Activated CD4-positive, alpha-beta T cell treated with anti-CD3 and anti-CD28 coated beads for 36 hours (primary cell): ENCODE measurements around the gene SLC9A1. TPM values are rescaled to one million over a fixed set of nuclear protein-coding genes. Genes with fewer than 3 reads are reported as not detected.
"Not testable (repeated sequence)": the region's sequence is repeated elsewhere in the genome, so short reads cannot be mapped to it uniquely, and the experiment has no call there.

ENCODE experiments used
- ATAC-seq: fragments of 200-7000 bp; cut with Tn5 transposase; one replicate; pipeline ENCODE4 v1.10.0; 2021; ENCODE audit warnings: mild to moderate bottlenecking, moderate library complexity
- CTCF ChIA-PET: fragments of 350-600 bp; sonication (Branson Sonifier 250); formaldehyde crosslinking; loops from one replicate; lab custom pipeline; 2021; ENCODE audit warnings: antibody characterized with exemption; lab: Charles Lee
- POLR2A ChIA-PET: fragments of 350-600 bp; sonication (Branson Sonifier 250); formaldehyde crosslinking; loops from one replicate; lab custom pipeline; 2021; ENCODE audit warnings: antibody characterized with exemption, inconsistent platforms; lab: Charles Lee
- DNase-seq: peaks from one replicate; pipeline ENCODE4 v3.0.0-alpha.2; 2020
- H3K27ac Mint-ChIP-seq: one replicate; pipeline ENCODE4 v1.8.0; 2021; ENCODE audit warnings: mixed read lengths
- H3K27me3 Mint-ChIP-seq: one replicate; pipeline ENCODE4 v1.8.0; 2021; ENCODE audit warnings: mixed read lengths
- H3K36me3 Mint-ChIP-seq: one replicate; pipeline ENCODE4 v1.8.0; 2021; ENCODE audit warnings: low read depth, mixed read lengths
- H3K4me1 Mint-ChIP-seq: one replicate; pipeline ENCODE4 v1.8.0; 2021; ENCODE audit warnings: mixed read lengths
- H3K4me3 Mint-ChIP-seq: one replicate; pipeline ENCODE4 v1.8.0; 2021; ENCODE audit warnings: mild to moderate bottlenecking, moderate library complexity, mixed read lengths
- H3K9me3 Mint-ChIP-seq: one replicate; pipeline ENCODE4 v1.8.0; 2021; ENCODE audit warnings: low read depth, mixed read lengths
- intact Hi-C, 2 experiments: fragments of 100-400 bp; cut with DNase I in 1 of 2; cut with micrococcal nuclease in 1 of 2; formaldehyde crosslinking; loops; one replicate each; pipeline versions ENCODE4 v1.14.2 to v1.15.1; 2022 to 2024; cut with DNase I, micrococcal nuclease
- total RNA-seq, 2 experiments: library from RNA; stranded (reverse); gene quantifications; one replicate each; pipeline ENCODE4 v1.2.3, GENCODE V29; 2021

Gene SLC9A1
- total RNA-seq, 2 experiments from 2014 or later, result 15.6 to 20.4 TPM

DNA sequence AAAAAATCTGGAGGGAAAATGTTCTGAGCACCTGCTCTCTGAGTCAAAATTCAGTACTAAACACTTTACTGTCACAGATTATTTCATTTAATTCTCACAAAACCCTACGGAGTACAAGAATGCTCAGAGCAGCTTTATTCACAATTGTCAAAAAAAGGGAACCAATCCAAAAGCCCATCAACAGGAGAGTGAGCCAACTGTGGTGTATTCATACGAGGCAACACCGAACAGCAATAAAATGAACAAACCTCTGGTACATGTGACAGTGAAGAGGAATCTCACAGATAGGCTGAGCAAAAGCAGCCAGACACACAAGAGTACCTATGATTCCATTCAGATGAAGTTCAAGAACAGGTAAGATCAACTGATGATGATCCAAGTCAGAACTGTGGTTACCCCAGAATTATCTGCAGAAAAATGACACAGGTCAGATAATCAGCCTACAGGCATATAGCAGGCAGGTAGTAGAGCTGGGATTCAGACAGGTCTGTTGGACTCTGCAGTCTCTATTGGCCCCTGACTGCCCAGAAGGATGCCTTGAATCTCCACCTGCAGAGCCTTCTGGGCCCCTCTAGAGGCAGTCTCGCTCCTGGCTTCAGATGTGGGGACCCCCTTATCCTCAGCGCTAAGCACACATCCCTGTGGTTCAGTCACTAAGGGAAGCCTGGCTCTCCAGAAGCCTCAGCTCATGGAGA, 19.2 kb downstream of the SLC9A1 start:
- H3K36me3 Mint-ChIP-seq, result peaks cover 3% of the 10 kb centered on the region
- intact Hi-C loops, result no loop called here
- CTCF ChIA-PET, result interaction anchor here (0.8 to 1.1 kb wide), 2 partner anchors 18 to 90 kb away, joined by 3 read pairs; no protein-coding TSS in a partner anchor
- no peak overlapping the region for H3K4me3 Mint-ChIP-seq
- peaks cover 50% of the 10 kb centered on the region for H3K4me1 Mint-ChIP-seq
- ATAC-seq (no peak), DNase-seq (no peak)
- POLR2A ChIA-PET, result interaction anchor here (0.7 to 6.2 kb wide), 2 partner anchors 18 to 26 kb away, joined by 5 to 44 read pairs; partner anchors contain the start of gene SLC9A1
- H3K27ac Mint-ChIP-seq, result peak overlapping the region; percentile 51
- no peaks in the 10 kb centered on the region for H3K27me3 Mint-ChIP-seq
- H3K9me3 Mint-ChIP-seq, result no peaks in the 10 kb centered on the region

DNA sequence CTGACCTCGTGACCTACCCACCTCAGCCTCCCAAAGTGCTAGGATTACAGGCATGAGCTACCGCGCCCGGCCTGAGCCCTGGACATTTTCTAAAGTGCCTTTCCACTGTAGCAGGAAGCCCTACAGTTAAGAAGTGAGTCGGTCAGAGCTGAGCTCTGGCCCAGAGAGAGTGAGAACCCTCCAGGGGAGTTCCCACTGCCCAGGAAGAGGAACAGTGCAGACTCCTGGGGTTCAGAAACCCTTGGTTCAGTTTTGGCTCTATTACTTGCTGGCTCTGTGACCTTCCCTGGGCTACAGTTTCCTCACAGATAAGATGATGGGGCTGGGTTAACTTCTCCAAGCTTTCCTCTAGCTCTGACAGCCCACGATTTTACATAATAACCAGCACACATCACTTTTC, 20.9 kb downstream of the SLC9A1 start:
- no peak for ATAC-seq
- CTCF ChIA-PET, result interaction anchor here (1.0 to 1.6 kb wide), 3 partner anchors 18 to 90 kb away, joined by 4 to 5 read pairs (median 5); no protein-coding TSS in a partner anchor
- no peak for DNase-seq
- H3K36me3 Mint-ChIP-seq, result peaks cover 3% of the 10 kb centered on the region
- no peak overlapping the region for H3K4me3 Mint-ChIP-seq
- peaks cover 34% of the 10 kb centered on the region for H3K4me1 Mint-ChIP-seq
- no peak overlapping the region for H3K27ac Mint-ChIP-seq
- H3K27me3 Mint-ChIP-seq, result no peaks in the 10 kb centered on the region
- intact Hi-C loops, result no loop called here
- H3K9me3 Mint-ChIP-seq, result no peaks in the 10 kb centered on the region
- POLR2A ChIA-PET, result no interaction called here

DNA sequence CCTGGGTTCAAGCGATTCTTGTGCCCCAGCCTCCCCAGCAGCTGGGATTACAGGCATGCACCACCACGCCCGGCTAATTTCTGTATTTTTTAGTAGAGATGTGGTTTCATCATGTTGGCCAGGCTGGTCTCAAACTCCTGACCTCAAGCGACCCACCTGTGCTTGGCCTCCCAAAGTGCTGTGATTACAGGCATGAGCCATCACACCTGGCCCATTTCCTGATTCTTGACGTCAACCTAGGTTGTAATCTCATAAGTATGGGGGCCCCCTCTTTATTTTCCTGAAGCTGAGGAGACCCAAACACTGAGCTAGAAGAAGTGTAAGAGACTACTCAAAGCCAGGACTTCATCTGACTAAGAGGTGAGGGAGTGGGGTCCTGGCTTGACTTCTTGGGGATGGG, 21.8 kb downstream of the SLC9A1 start:
- Mint-ChIP-seq H3K4me3 (no peak overlapping the region), H3K36me3 (peaks cover 3% of the 10 kb centered on the region), H3K9me3 (no peaks in the 10 kb centered on the region), H3K4me1 (peaks cover 27% of the 10 kb centered on the region), H3K27ac (no peak overlapping the region), H3K27me3 (no peaks in the 10 kb centered on the region)
- CTCF ChIA-PET, result interaction anchor here (0.7 to 1.6 kb wide), 2 partner anchors 30 to 86 kb away, joined by 3 to 4 read pairs; no protein-coding TSS in a partner anchor
- POLR2A ChIA-PET, result interaction anchor here (0.6 kb wide), 1 partner anchor 11 kb away, joined by 4 read pairs; no protein-coding TSS in a partner anchor
- no peak for ATAC-seq
- intact Hi-C loops, result no loop called here
- no peak for DNase-seq

DNA sequence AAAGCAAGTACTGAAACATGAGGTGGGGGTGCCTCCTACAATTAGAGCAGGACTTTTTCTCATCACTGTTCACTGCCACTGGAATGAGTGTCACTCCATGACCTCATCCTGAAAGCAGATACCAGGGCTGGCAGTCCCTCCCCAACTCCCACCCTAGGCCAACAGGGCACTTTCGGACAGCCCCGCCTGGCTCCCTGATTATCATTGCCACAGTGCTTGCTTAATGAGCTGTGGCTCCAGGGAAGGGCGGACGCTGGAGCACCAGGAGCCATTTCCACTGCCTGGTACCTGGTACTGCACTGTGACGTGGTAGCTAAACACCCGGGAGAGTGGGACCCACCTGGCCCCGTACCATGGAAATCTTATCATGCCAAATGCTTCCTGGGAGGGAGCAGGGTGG, 22.3 kb downstream of the SLC9A1 start:
- peaks cover 21% of the 10 kb centered on the region for H3K4me1 Mint-ChIP-seq
- no peak for ATAC-seq
- CTCF ChIA-PET, result interaction anchor here (1.6 kb wide), 1 partner anchor 29 kb away, joined by 4 read pairs; no protein-coding TSS in a partner anchor
- no peak overlapping the region for H3K27ac Mint-ChIP-seq
- no peak for DNase-seq
- no peaks in the 10 kb centered on the region for H3K27me3 Mint-ChIP-seq
- intact Hi-C loops, result no loop called here
- POLR2A ChIA-PET, result interaction anchor here (0.6 kb wide), 1 partner anchor 11 kb away, joined by 4 read pairs; no protein-coding TSS in a partner anchor
- no peak overlapping the region for H3K4me3 Mint-ChIP-seq
- H3K36me3 Mint-ChIP-seq, result peaks cover 3% of the 10 kb centered on the region
- no peaks in the 10 kb centered on the region for H3K9me3 Mint-ChIP-seq

DNA sequence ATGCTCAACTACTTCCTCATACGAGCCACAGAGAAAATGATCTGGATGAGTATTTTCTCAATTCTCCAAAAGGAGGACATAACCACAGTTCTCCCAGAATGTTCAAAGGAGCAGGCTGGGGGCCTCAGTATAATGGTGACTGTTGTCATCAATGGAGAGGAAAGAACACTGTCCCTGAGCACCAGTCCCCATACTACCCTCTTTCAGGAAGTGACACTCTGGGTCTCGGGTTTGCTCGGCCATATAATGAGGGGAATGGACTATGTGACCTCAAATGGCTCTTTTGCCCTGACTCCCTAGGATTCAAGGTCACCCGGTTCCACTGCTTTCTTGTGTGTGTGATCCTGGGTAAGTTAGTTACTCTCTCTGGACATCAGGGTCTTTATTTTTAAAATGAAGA, 22.8 kb downstream of the SLC9A1 start:
- Mint-ChIP-seq H3K4me1 (peaks cover 18% of the 10 kb centered on the region), H3K27me3 (no peaks in the 10 kb centered on the region), H3K9me3 (no peaks in the 10 kb centered on the region), H3K36me3 (peaks cover 3% of the 10 kb centered on the region), H3K27ac (no peak overlapping the region), H3K4me3 (no peak overlapping the region)
- ATAC-seq, result no peak
- ChIA-PET CTCF (no interaction called here), POLR2A (no interaction called here)
- intact Hi-C loops, result no loop called here
- DNase-seq, result no peak

DNA sequence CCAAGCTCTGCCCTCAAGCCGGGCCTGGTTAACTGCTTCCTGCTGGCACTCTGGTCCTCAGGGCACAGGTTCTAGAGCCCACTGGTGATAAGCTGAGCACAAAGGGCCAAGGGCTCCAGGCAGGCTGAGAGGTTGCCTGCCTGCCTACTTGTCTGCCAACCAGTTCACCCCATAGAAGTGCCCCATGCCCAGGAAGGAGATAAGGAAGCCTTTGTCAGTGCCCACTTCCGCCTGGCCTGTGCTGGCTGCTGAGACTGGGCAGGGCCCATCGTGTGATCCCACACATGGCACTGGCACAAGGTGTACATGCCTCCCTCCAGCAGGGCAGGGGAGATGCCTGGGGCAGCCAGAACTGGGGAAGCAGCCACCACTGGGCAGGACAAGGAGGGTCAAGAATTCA, 24.1 kb downstream of the SLC9A1 start:
- H3K27ac Mint-ChIP-seq, result no peak overlapping the region
- H3K9me3 Mint-ChIP-seq, result no peaks in the 10 kb centered on the region
- peaks cover 4% of the 10 kb centered on the region for H3K4me1 Mint-ChIP-seq
- ChIA-PET CTCF (interaction anchor here (0.6 to 1.0 kb wide), 2 partner anchors 15 to 153 kb away, joined by 3 read pairs; no protein-coding TSS in a partner anchor), POLR2A (no interaction called here)
- no peaks in the 10 kb centered on the region for H3K27me3 Mint-ChIP-seq
- peaks cover 3% of the 10 kb centered on the region for H3K36me3 Mint-ChIP-seq
- DNase-seq, result no peak
- H3K4me3 Mint-ChIP-seq, result no peak overlapping the region
- intact Hi-C loops, result no loop called here
- no peak for ATAC-seq

DNA sequence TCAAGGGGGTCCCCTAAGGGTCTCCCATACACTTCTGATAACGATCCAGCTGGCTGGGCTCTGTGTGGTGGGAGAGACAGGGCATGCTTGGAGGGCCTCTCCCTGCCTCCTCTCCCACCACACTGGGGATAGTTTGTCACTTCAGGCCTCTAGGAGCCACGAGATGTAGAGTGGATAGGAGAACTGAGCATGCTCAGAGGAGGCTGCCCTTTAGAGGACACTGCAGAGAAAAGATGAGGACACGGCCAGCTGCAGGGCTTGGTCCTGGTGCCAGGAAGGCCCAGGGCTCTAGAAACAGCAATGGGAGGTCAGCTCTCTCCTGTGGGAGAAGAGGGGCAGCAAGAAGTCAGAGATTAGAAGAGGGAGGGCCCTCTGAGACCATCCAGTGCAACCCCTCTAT, 25.7 kb downstream of the SLC9A1 start:
- Mint-ChIP-seq H3K9me3 (no peaks in the 10 kb centered on the region), H3K4me3 (no peak overlapping the region), H3K4me1 (no peaks in the 10 kb centered on the region), H3K27me3 (no peaks in the 10 kb centered on the region), H3K36me3 (peaks cover 2% of the 10 kb centered on the region), H3K27ac (no peak overlapping the region)
- ATAC-seq (no peak), DNase-seq (no peak)
- ChIA-PET CTCF (interaction anchor here (1.2 kb wide), 1 partner anchor 10 kb away, joined by 3 read pairs; no protein-coding TSS in a partner anchor), POLR2A (no interaction called here)
- intact Hi-C loops, result no loop called here

DNA sequence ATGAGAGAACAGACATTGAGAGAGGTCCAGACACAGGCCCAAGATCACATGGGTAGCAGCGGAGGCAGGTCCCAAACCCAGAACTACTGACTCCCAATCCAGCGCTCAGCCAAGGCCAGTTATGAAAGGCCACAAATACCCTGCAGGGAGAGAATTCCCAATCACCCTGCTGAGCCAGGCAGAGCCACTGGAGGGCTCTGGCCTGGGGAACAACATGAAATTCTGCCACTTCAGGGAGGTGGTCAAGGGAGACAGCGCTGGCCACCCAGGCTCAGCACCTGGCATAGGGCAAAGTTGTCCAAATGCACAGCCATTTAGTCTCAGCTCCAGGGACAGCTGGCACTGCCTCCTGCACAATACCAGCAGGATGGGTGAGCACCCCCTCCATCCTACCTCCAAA, 27.5 kb downstream of the SLC9A1 start:
- H3K9me3 Mint-ChIP-seq, result no peaks in the 10 kb centered on the region
- no peaks in the 10 kb centered on the region for H3K36me3 Mint-ChIP-seq
- DNase-seq (no peak), ATAC-seq (no peak)
- no peaks in the 10 kb centered on the region for H3K27me3 Mint-ChIP-seq
- no peak overlapping the region for H3K4me3 Mint-ChIP-seq
- no peaks in the 10 kb centered on the region for H3K4me1 Mint-ChIP-seq
- POLR2A ChIA-PET, result no interaction called here
- intact Hi-C loops, result no loop called here
- CTCF ChIA-PET, result interaction anchor here (1.0 kb wide), 1 partner anchor 25 kb away, joined by 3 read pairs; no protein-coding TSS in a partner anchor
- H3K27ac Mint-ChIP-seq, result no peak overlapping the region

DNA sequence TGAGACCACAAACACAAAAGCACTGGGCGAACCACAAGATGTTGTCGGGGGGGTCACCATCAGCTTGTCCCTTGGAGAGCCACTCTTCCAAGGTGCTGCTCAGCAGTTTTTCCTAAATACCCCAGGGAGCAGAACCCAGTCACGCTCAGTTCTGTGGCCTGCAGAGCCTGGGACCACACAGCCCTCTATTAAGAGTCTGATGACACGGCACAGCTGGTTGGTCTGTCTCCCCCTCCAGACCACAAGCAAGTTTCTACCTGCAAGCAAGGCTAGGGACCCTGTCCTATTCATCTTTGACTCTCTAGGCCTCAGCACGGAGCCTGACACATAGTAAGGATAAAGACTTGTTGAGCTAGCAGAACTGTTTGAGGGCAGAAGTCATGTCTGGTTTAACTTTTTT, 28.5 kb downstream of the SLC9A1 start:
- Mint-ChIP-seq H3K36me3 (no peaks in the 10 kb centered on the region), H3K27ac (no peak overlapping the region), H3K4me1 (no peaks in the 10 kb centered on the region), H3K27me3 (no peaks in the 10 kb centered on the region), H3K4me3 (no peak overlapping the region), H3K9me3 (no peaks in the 10 kb centered on the region)
- intact Hi-C loops, result no loop called here
- ChIA-PET CTCF (interaction anchor here (0.5 to 1.0 kb wide), 3 partner anchors 24 to 697 kb away, joined by 3 to 4 read pairs (median 3); no protein-coding TSS in a partner anchor), POLR2A (no interaction called here)
- ATAC-seq, result no peak
- DNase-seq, result no peak

DNA sequence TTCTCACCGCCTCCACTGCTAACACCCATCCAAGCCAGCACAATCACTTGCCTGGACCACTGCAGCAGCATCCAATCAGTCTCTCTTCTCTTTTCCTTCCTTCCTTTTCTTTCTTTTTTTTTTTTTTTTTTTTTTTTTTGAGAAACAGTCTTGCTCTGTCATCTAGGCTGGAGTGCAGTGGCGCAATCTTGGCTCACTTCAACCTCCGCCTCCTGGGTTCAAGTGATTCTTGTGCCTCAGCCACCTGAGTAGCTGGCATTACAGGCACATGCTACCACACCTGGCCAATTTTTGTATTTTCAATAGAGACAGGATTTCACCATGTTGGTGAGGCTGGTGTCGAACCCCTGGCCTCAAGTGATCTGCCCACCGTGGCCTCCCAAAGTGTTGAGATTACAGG, 29.8 kb downstream of the SLC9A1 start:
- intact Hi-C loops, ATAC-seq, H3K27me3 Mint-ChIP-seq, H3K4me3 Mint-ChIP-seq, H3K36me3 Mint-ChIP-seq, H3K9me3 Mint-ChIP-seq, DNase-seq, H3K4me1 Mint-ChIP-seq, H3K27ac Mint-ChIP-seq: not testable (repeated sequence)
- CTCF ChIA-PET, result interaction anchor here (0.7 kb wide), 1 partner anchor 12 kb away, joined by 3 read pairs; no protein-coding TSS in a partner anchor
- POLR2A ChIA-PET, result interaction anchor here (1.5 kb wide), 1 partner anchor 29 kb away, joined by 5 read pairs; the partner anchor contains the start of gene SLC9A1

DNA sequence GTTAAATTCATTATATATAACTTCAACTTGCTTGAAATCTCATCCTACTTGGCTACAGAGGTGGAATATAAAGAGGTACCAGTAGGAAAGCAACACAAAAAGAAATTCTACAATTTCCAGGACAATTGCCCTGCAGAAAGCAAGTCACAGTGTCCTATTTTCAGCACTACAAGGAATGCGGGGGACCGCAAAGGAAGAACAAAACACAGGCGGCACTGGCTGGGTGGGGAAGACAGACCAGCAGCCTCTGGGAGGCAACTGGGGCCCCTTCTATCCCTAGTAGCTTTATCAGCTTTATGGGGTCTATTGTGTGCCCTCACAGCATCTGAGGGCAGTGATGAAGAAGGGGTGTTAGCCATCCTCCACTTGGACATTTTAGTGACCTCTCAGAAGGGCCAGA, 30.5 kb downstream of the SLC9A1 start:
- no peak for ATAC-seq
- POLR2A ChIA-PET, result no interaction called here
- DNase-seq, result no peak
- CTCF ChIA-PET, result interaction anchor here (1.0 kb wide), 1 partner anchor 78 kb away, joined by 3 read pairs; no protein-coding TSS in a partner anchor
- intact Hi-C loops, result no loop called here
- Mint-ChIP-seq H3K4me3 (no peak overlapping the region), H3K27me3 (no peaks in the 10 kb centered on the region), H3K9me3 (no peaks in the 10 kb centered on the region), H3K36me3 (peaks cover 1% of the 10 kb centered on the region), H3K4me1 (no peaks in the 10 kb centered on the region), H3K27ac (no peak overlapping the region)

DNA sequence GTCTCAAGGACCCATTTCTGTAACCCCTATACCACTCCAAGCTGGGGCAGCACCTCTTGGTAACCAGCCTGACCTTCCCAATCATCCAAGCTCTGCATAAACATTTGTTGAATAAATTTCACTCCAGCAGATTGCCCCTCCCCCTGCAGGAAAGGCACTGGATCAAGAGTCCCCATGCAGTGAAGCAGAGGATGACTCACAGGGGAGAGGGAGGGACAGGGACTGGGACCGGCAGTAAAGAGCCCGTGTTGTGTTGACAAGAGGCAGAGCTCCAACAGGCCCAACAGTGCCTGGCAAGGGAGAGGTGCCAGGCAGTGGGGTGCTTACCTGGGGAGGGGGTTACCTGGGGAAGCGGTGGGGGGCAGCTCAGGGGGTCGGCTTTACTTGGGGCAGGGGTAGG, 32.3 kb downstream of the SLC9A1 start:
- DNase-seq (no peak), ATAC-seq (no peak)
- Mint-ChIP-seq H3K27ac (no peak overlapping the region), H3K36me3 (peaks cover 1% of the 10 kb centered on the region), H3K4me1 (no peaks in the 10 kb centered on the region), H3K27me3 (no peaks in the 10 kb centered on the region), H3K9me3 (no peaks in the 10 kb centered on the region), H3K4me3 (no peak overlapping the region)
- ChIA-PET POLR2A (no interaction called here), CTCF (no interaction called here)
- intact Hi-C loops, result no loop called here
